K562 (cell line): ENCODE results near the gene MYCBPAP. TPM values are rescaled to one million over a fixed set of nuclear protein-coding genes. Genes with fewer than 3 reads are reported as not detected.
A peak's percentile ranks its signal among the peaks of the same experiment; 100 is the strongest.

Experiments
- ATAC-seq: fragments of 200-7000 bp; cut with Tn5 transposase; 3 replicates; pipeline ENCODE4 v1.9.1; 2020; ENCODE audit warnings: moderate library complexity
- BruUV-seq: library from RNA; stranded (reverse); fragments of 400-500 nt; replicated peaks from 2 replicates; lab custom pipeline; 2021; lab: Mats Ljungman, UMichigan
- CTCF ChIA-PET: fragments of 300-600 bp; formaldehyde crosslinking; extraction: SDS; loops from one replicate; lab custom pipeline; 2021; ENCODE audit warnings: low intra/inter-chr PET ratio; lab: Yijun Ruan, JAX
- POLR2A ChIA-PET: fragments of 300-600, 350-650 bp; sonication (Branson Sonifier 250); formaldehyde crosslinking; extraction: SDS; loops from one replicate; lab custom pipeline; 2021; ENCODE audit warnings: antibody characterized with exemption, inconsistent platforms; lab: Yijun Ruan, JAX
- DNase-seq, 4 experiments: peaks; one replicate each; pipeline versions ENCODE4 v3.0.0 to v3.0.0-alpha.2; 2011 to 2018; ENCODE audit warnings: low spot score in 3 of 4, mixed read lengths in 3 of 4; ENCODE audit errors: extremely low read depth in 1 of 4
- FAIRE-seq: peaks from 2 replicates; lab custom pipeline; 2011; peaks lifted over from hg19 to GRCh38; lab: Jason Lieb, UNC
- H2AFZ ChIP-seq: 2 replicates; pipeline ENCODE4 v1.6.0; 2011; ENCODE audit warnings: low read depth, low read length, control low read depth, inconsistent platforms
- H3K27ac ChIP-seq: fragments of 200-600 bp; 3 replicates; pipeline ENCODE4 v1.8.0; 2011; ENCODE audit warnings: low read depth, mild to moderate bottlenecking, control low read depth, inconsistent platforms, low read length, moderate library complexity, mixed read lengths; ENCODE audit errors: extremely low read depth
- H3K27me3 ChIP-seq, 2 experiments: fragments of 300-600 bp in 1 of 2; 2 replicates in 1 of 2; 3 replicates in 1 of 2; pipeline versions ENCODE4 v1.6.0 to v1.8.0; 2011; ENCODE audit warnings: inconsistent platforms in 2 of 2, low read length in 2 of 2, mild to moderate bottlenecking in 1 of 2, mixed read lengths in 1 of 2, moderate library complexity in 1 of 2; ENCODE audit not compliant: control insufficient read depth in 2 of 2, insufficient read depth in 2 of 2
- H3K36me3 ChIP-seq: fragments of 300-600 bp; 3 replicates; pipeline ENCODE4 v1.8.0; 2011; ENCODE audit warnings: mild to moderate bottlenecking, low read length, inconsistent platforms; ENCODE audit not compliant: control insufficient read depth, insufficient read depth
- H3K4me1 ChIP-seq, 2 experiments: fragments of 200-600 bp in 1 of 2; replicated peaks in 1 of 2; 2 replicates in 1 of 2; 3 replicates in 1 of 2; pipeline versions ENCODE4 v1.5.1 to v1.8.0; 2011; ENCODE audit warnings: inconsistent platforms in 2 of 2, low read length in 2 of 2, mild to moderate bottlenecking in 1 of 2, mixed read lengths in 1 of 2, moderate library complexity in 1 of 2; ENCODE audit not compliant: control insufficient read depth in 2 of 2, insufficient read depth in 2 of 2
- H3K4me2 ChIP-seq: 2 replicates; pipeline ENCODE4 v1.6.1; 2011; ENCODE audit warnings: low read length, control low read depth, inconsistent platforms, mixed read lengths; ENCODE audit not compliant: insufficient read depth
- H3K4me3 ChIP-seq: fragments of 200-600 bp; sonication (generic), shearing (Covaris generic); 2 replicates; pipeline ENCODE4 v1.5.1; 2016; ENCODE audit warnings: control low read depth, inconsistent platforms
- H3K79me2 ChIP-seq: fragments of 200-600 bp; 3 replicates; pipeline ENCODE4 v1.8.0; 2011; ENCODE audit warnings: low read length, inconsistent platforms; ENCODE audit not compliant: control insufficient read depth, insufficient read depth
- H3K9ac ChIP-seq, 2 experiments: 2 replicates each; pipeline versions ENCODE4 v1.6.0 to v1.6.1; 2011; ENCODE audit warnings: low read depth in 2 of 2, low read length in 2 of 2, control low read depth in 1 of 2, inconsistent platforms in 1 of 2, mild to moderate bottlenecking in 1 of 2, mixed read lengths in 1 of 2; ENCODE audit not compliant: insufficient read depth in 1 of 2
- H3K9me1 ChIP-seq: one replicate; pipeline ENCODE4 v1.6.0; 2011; ENCODE audit warnings: inconsistent platforms, mild to moderate bottlenecking, low read length, moderate library complexity; ENCODE audit not compliant: control insufficient read depth, insufficient read depth
- H3K9me3 ChIP-seq: replicated peaks from 2 replicates; pipeline ENCODE4 v1.5.1; 2011; ENCODE audit warnings: low read depth, low read length, inconsistent platforms; ENCODE audit not compliant: control insufficient read depth, insufficient read depth
- H4K20me1 ChIP-seq: replicated peaks from 2 replicates; pipeline ENCODE4 v1.6.1; 2011; ENCODE audit warnings: low read length, inconsistent platforms, mixed read lengths; ENCODE audit not compliant: control insufficient read depth, insufficient read depth
- BHLHE40 ChIP-seq: IDR thresholded peaks from 2 replicates; pipeline ENCODE4 v1.6.1; 2011; ENCODE audit warnings: low read length, improper control_type of control experiment
- CEBPG ChIP-seq, 3 experiments: fragments of 200-800 bp in 1 of 3; sonication (Bioruptor generic) in 1 of 3; sonication (generic) in 1 of 3; formaldehyde crosslinking in 1 of 3; IDR thresholded peaks in 2 of 3; conservative IDR thresholded peaks in 1 of 3; 2 replicates each; pipeline versions ENCODE4 v1.6.1 to v1.8.0; 2016 to 2022; ENCODE audit warnings: missing compliant biosample characterization in 2 of 3, missing genetic modification characterization in 2 of 3, mild to moderate bottlenecking in 1 of 3, missing genetic modification reagents in 1 of 3
- NFIC ChIP-seq: fragments of 450-650 bp; IDR thresholded peaks from 2 replicates; pipeline ENCODE4 v1.6.1; 2017; ENCODE audit warnings: mild to moderate bottlenecking, inconsistent platforms
- NR3C1 ChIP-seq: sonication (generic); formaldehyde crosslinking; IDR thresholded peaks from 2 replicates; pipeline ENCODE4 v1.8.1; 2022; ENCODE audit warnings: missing genetic modification reagents
- RUNX1 ChIP-seq: sonication (generic); IDR thresholded peaks from 2 replicates; pipeline ENCODE4 v1.6.1; 2016; ENCODE audit warnings: antibody characterized with exemption, low read depth
- THRAP3 ChIP-seq: fragments of 450-650 bp; IDR thresholded peaks from 2 replicates; pipeline ENCODE4 v1.6.1; 2016; ENCODE audit warnings: mild to moderate bottlenecking, inconsistent platforms, borderline replicate concordance
- ZNF239 ChIP-seq: fragments of 250-450 bp; sonication (Bioruptor Pico); IDR thresholded peaks from 2 replicates; pipeline ENCODE4 v1.4.0; 2020; ENCODE audit warnings: mild to moderate bottlenecking
- WGBS: fragments of 100-300 bp; shearing (Covaris generic); methylation state at CpG from one replicate; pipeline ENCODE4 v1.1.6; 2016; ENCODE audit warnings: low coverage, mixed read lengths; ENCODE audit not compliant: insufficient coverage; ENCODE audit errors: missing lambda C conversion rate; 5-methylcytosine and 5-hydroxymethylcytosine counted together
- in situ Hi-C: fragments of 300-500 bp; cut with MboI; formaldehyde crosslinking; loops from 4 replicates; pipeline ENCODE4 v1.15.0; 2018; ENCODE audit warnings: inconsistent platforms, mixed read lengths
- intact Hi-C: fragments of 100-400 bp; cut with micrococcal nuclease; formaldehyde crosslinking; loops from 2 replicates; pipeline ENCODE4 v1.14.2; 2022
- polyA plus RNA-seq, 8 experiments: library from polyadenylated mRNA; depleted of rRNA in 4 of 8; stranded (reverse) in 5 of 8; unstranded in 3 of 8; fragments of >200 nt; fragmentation: Nextera tagmentation in 2 of 8; fragmentation: Illumina TruSeq in 1 of 8; extraction: Ambion mirVana in 2 of 8; extraction: Trizol in 1 of 8; gene quantifications; 2 replicates each; pipeline versions ENCODE4 v1.2.1 to v1.2.3, GENCODE V29; 2011 to 2014; ENCODE audit warnings: inconsistent platforms in 1 of 8, missing spikeins in 1 of 8
- total RNA-seq, 7 experiments: library from RNA; depleted of rRNA in 6 of 7; stranded (reverse); fragments of >200 nt in 6 of 7; fragmentation: Illumina TruSeq in 2 of 7; extraction: Trizol in 2 of 7; gene quantifications; 2 replicates each; pipeline versions ENCODE4 v1.2.1 to v1.2.3, GENCODE V29; 2011 to 2021; ENCODE audit warnings: low replicate concordance in 1 of 7

MYCBPAP gene
- total and polyA plus RNA-seq, 9 of the 15 experiments (the other 6 are each of a cell fraction or from before 2014, with no cell fraction given) = not detected

DNA sequence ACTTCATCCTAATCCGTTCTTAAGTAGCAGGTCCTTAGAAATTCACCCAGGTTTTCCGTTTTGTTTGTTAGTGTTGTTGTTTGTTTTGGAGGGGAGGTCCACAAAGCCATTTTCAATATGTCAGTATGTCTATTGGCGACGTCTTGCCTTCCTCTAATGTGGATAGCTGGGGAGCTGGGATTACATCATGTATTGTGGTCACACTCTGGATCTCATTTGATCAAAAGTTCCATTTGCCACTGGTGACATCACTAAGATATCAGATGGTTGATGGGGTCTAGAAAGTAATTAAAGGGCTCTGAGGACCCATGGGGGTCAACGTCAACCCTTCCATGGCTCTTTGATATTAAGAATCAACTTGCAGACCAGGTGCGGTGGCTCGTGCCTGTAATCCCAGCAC, 21.6 kb downstream of the MYCBPAP start:
- CTCF ChIA-PET = no interaction called here
- peaks cover 37 to 52% of the 10 kb centered on the region in 2 experiments; a peak in 4 of 5 replicates for H3K27me3 ChIP-seq
- POLR2A ChIA-PET = interaction anchor here (1.6 kb wide), 1 partner anchor 37 kb away, joined by 3 read pairs; no protein-coding TSS in a partner anchor

GRCh38 chr17:50531428-50532025, 23.3 kb downstream of the MYCBPAP start:
- Histone ChIP-seq H3K27me3 (peaks cover 37 to 57% of the 10 kb centered on the region in 2 experiments; a peak in 4 of 5 replicates), H3K9me1 (no peaks in the 10 kb centered on the region), H3K9me3 (no peaks in the 10 kb centered on the region), H3K4me3 (no peak overlapping the region), H3K4me2 (no peak overlapping the region), H2AFZ (no peak overlapping the region), H3K36me3 (no peaks in the 10 kb centered on the region), H3K9ac (no peak overlapping the region), H4K20me1 (peaks cover 16% of the 10 kb centered on the region; the same call in 1 of the 2 replicates), H3K79me2 (no peaks in the 10 kb centered on the region), H3K4me1 (peaks cover 0 to 29% of the 10 kb centered on the region in 2 experiments; a peak in 3 of 5 replicates), H3K27ac (no peak overlapping the region)
- TF ChIP-seq THRAP3 (no peak), BHLHE40 (no peak), NR3C1 (CRISPR knock-in tag) (no peak), NFIC (peak; percentile 69)
- no TSS peak for BruUV-seq
- ATAC-seq (no peak), FAIRE-seq (no peak), DNase-seq (no peak)
- in situ Hi-C loops (no loop called here), intact Hi-C loops (no loop called here)
- ChIA-PET CTCF (interaction anchor here (0.5 kb wide), 1 partner anchor 522 kb away, joined by 3 read pairs; no protein-coding TSS in a partner anchor), POLR2A (interaction anchor here (0.8 to 1.6 kb wide), 3 partner anchors 14 to 39 kb away, joined by 3 read pairs; no protein-coding TSS in a partner anchor)
- WGBS = 0% methylated on average over 6 of the region's 6 CpGs

More for the DNA sequence above, 21.6 kb downstream of the MYCBPAP start:
- H3K4me1 ChIP-seq = peaks cover 0 to 25% of the 10 kb centered on the region in 2 experiments; a peak in 3 of 5 replicates
- H3K36me3 ChIP-seq = no peaks in the 10 kb centered on the region
- FAIRE-seq (no peak), DNase-seq (no peak)
- no peaks in the 10 kb centered on the region for H3K79me2 ChIP-seq
- H3K9me3 ChIP-seq = no peaks in the 10 kb centered on the region
- H2AFZ ChIP-seq = no peak overlapping the region
- H3K9me1 ChIP-seq = no peaks in the 10 kb centered on the region
- intact Hi-C loops = no loop called here
- H3K9ac ChIP-seq = no peak overlapping the region
- no peak overlapping the region for H3K27ac ChIP-seq
- H4K20me1 ChIP-seq = peaks cover 12% of the 10 kb centered on the region; the same call in 1 of the 2 replicates
- no peak overlapping the region for H3K4me3 ChIP-seq
- TF ChIP-seq ZNF239 (CRISPR knock-in tag) = no peak
- TF ChIP-seq CEBPG (CRISPR knock-in tag; IDR thresholded peaks at IDR 0.05) = no peak
- peak in 1 of 2 experiments; percentile 44; a peak in 1 of 4 replicates for TF ChIP-seq CEBPG (tag; conservative IDR thresholded peaks at IDR 0.05 in 1 of 2, IDR thresholded peaks at IDR 0.05 in 1 of 2)
- no peak for TF ChIP-seq RUNX1
- TF ChIP-seq, all 486 proteins: peak for 1
- BruUV-seq = no TSS peak
- in situ Hi-C loops = no loop called here
- ATAC-seq = no peak
- H3K4me2 ChIP-seq = no peak overlapping the region
- WGBS = 4% methylated on average over 7 of the region's 7 CpGs
